ENCODE measurements around the gene NR3C1. TPM values are rescaled to one million over a fixed set of nuclear protein-coding genes. Genes with fewer than 3 reads are reported as not detected.

The NR3C1 gene
- total and polyA plus RNA-seq, 2 experiments from 2014 or later: 41.0 to 60.5 TPM

DNA sequence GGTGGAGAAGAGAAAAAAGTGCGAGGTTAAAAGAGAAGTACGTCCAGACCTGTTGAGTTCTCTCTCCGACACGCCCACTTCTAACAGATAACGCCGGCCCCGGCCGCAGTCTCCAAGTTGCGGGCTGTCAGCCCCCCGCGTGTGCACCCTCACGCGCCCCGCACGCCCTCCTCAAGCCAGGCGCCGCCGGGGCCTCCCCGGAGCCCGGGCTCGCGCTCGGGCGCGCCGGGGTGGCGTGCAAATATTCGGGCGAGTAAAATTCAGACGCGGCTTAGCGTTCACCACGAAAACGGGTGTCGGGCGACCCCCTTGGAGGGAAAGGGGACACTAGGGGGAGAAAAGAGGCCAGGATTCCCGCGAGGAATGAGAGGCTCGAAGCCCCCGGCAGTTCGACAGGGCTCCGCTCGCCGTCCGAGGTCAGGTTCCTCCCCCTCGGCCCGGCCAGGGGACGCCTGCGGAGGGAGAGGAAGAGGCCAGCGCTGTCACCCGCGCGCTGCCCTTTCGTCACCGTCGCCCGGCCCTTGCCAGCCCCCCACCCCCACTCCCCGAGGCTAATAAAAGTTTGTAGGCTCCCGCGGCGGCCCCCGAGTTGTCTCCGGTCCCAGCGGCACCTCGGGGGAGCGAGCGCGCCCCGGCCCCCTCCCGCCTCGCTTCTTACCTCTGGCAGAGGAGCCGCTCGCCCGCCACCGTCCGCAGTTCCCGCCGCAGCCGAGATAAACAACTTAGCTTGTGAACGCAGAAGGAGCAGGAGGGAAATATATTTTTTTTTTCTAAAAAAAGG lies 743 bp downstream of the NR3C1 start:
- Histone ChIP-seq H3K9me3 (ENCODE audit: low read depth) (no peaks in the 10 kb centered on the region), H3K79me2 (peaks cover 55% of the 10 kb centered on the region), H3K27me3 (no peaks in the 10 kb centered on the region), H3K36me3 (replicated peaks; ENCODE audit: insufficient read depth, low read depth) (no peaks in the 10 kb centered on the region), H3K9me2 (replicated peaks; ENCODE audit: insufficient read depth) (no peaks in the 10 kb centered on the region), H3K4me3 (peak overlapping the region; percentile 98), H3K4me2 (peak overlapping the region; percentile 93), H2AFZ (peak overlapping the region; percentile 96), H3K4me1 (ENCODE audit: insufficient read depth) (peaks cover 13% of the 10 kb centered on the region), H4K20me1 (ENCODE audit: insufficient read depth, poor library complexity, severe bottlenecking) (peaks cover 38% of the 10 kb centered on the region), H3K27ac (peak overlapping the region; percentile 100)
- WGBS (ENCODE audit: low lambda C conversion rate, missing lambda C conversion rate): under 1% methylated on average over 33 of the region's 80 CpGs
- DNase-seq (ENCODE audit: low spot score): peak; percentile 71
- no peak for TF ChIP-seq EZH2phosphoT487 (IDR thresholded peaks at IDR 0.05; ENCODE audit: low read depth, severe bottlenecking, unreplicated experiment)
- TF ChIP-seq CTCF (IDR thresholded peaks at IDR 0.05; ENCODE audit: poor library complexity): peak; percentile 10

- H3K27me3 ChIP-seq: no peaks in the 10 kb centered on the region
- peaks cover 13% of the 10 kb centered on the region for H3K4me1 ChIP-seq (ENCODE audit: insufficient read depth)
- H2AFZ ChIP-seq: no peak overlapping the region
- H3K9me2 ChIP-seq (replicated peaks; ENCODE audit: insufficient read depth): no peaks in the 10 kb centered on the region
- no peaks in the 10 kb centered on the region for H3K36me3 ChIP-seq (replicated peaks; ENCODE audit: insufficient read depth, low read depth)
- DNase-seq (ENCODE audit: low spot score): peak; percentile 4
- peak overlapping the region; percentile 98 for H3K4me3 ChIP-seq
- H3K9me3 ChIP-seq (ENCODE audit: low read depth): no peaks in the 10 kb centered on the region
- peaks cover 38% of the 10 kb centered on the region for H4K20me1 ChIP-seq (ENCODE audit: insufficient read depth, poor library complexity, severe bottlenecking)
- H3K27ac ChIP-seq: peak overlapping the region; percentile 100
- peak overlapping the region; percentile 93 for H3K4me2 ChIP-seq
- TF ChIP-seq EZH2 (IDR thresholded peaks at IDR 0.05; ENCODE audit: borderline replicate concordance) (no peak), EZH2phosphoT487 (IDR thresholded peaks at IDR 0.05; ENCODE audit: low read depth, severe bottlenecking, unreplicated experiment) (no peak), CTCF (IDR thresholded peaks at IDR 0.05; ENCODE audit: poor library complexity) (no peak)
- peaks cover 61% of the 10 kb centered on the region for H3K79me2 ChIP-seq
- 5% methylated on average over 20 of the region's 20 CpGs for WGBS (ENCODE audit: low lambda C conversion rate, missing lambda C conversion rate)
These were observed 1.4 kb downstream of the NR3C1 start for GRCh38 chr5:143402017-143402552.

DNA sequence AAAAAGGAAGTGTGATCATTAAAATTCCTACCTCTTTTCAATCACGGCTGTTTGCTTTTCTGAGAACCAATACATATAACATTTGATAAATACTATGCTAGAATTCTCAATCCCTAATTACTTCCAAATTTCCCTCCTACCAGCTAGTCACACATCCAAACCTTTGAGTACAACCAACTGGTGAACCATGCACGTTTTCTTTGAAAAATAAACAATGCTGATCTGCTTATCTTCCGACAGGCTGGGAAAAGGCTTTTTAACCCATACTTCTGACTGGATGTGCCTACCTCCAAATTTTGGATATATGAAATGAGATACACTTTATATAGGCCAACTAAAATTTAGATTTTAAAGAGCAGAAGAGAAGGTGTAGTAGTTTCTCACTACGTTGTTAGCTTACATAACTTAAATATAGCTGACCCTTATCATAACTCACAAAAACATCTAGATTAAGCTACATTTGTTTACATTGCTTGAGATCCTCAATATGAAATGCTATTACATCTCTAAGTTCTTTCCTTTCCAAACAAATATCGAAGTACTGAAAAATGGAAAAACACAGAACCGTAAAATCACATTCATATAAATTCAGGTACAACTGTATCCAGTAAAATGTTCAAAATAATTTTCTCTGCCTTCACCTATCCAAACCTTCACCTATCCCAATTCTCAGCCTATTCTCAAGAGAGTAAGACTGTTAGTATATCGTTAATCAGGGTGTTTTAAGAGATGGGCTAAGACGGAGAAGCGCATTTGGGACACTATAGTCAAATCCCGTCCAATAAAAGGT lies 2.1 kb downstream of the NR3C1 start:
- TF ChIP-seq EZH2 (IDR thresholded peaks at IDR 0.05; ENCODE audit: borderline replicate concordance) (no peak), EZH2phosphoT487 (IDR thresholded peaks at IDR 0.05; ENCODE audit: low read depth, severe bottlenecking, unreplicated experiment) (no peak), CTCF (IDR thresholded peaks at IDR 0.05; ENCODE audit: poor library complexity) (no peak)
- Histone ChIP-seq H3K9me2 (replicated peaks; ENCODE audit: insufficient read depth) (no peaks in the 10 kb centered on the region), H3K4me1 (ENCODE audit: insufficient read depth) (peaks cover 13% of the 10 kb centered on the region), H3K27ac (no peak overlapping the region), H3K9me3 (ENCODE audit: low read depth) (no peaks in the 10 kb centered on the region), H3K4me2 (peak overlapping the region; percentile 93), H3K4me3 (peak overlapping the region; percentile 98), H2AFZ (no peak overlapping the region), H3K79me2 (peaks cover 68% of the 10 kb centered on the region), H3K27me3 (no peaks in the 10 kb centered on the region), H4K20me1 (ENCODE audit: insufficient read depth, poor library complexity, severe bottlenecking) (peaks cover 38% of the 10 kb centered on the region), H3K36me3 (replicated peaks; ENCODE audit: insufficient read depth, low read depth) (no peaks in the 10 kb centered on the region)
- WGBS (ENCODE audit: low lambda C conversion rate, missing lambda C conversion rate): 54% methylated on average over 10 of the region's 10 CpGs
- no peak for DNase-seq (ENCODE audit: low spot score)
